ENCODE data around the gene PDE4B.

The PDE4B gene

DNA sequence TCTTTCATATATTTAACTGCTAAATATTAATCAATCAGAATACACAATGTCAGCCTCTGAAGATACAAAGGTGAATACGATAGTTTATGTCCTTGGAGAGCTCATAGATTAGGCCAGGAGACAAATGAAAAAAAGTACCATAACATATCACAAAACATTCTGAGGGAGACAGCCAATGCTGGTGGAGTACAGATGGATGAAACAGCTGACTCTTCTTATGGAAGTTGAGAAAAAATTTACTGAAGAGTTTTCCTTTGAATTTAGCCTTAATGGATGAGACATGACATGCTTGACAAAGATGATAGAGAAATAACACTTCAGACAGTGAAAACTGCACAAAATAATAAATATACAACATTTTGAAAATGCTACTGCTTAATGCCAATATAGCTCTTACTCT, 193.5 kb downstream of the PDE4B start:
- DNase-seq (ENCODE audit: low read depth, low spot score): no peak
- TF ChIP-seq, protein P1, sequence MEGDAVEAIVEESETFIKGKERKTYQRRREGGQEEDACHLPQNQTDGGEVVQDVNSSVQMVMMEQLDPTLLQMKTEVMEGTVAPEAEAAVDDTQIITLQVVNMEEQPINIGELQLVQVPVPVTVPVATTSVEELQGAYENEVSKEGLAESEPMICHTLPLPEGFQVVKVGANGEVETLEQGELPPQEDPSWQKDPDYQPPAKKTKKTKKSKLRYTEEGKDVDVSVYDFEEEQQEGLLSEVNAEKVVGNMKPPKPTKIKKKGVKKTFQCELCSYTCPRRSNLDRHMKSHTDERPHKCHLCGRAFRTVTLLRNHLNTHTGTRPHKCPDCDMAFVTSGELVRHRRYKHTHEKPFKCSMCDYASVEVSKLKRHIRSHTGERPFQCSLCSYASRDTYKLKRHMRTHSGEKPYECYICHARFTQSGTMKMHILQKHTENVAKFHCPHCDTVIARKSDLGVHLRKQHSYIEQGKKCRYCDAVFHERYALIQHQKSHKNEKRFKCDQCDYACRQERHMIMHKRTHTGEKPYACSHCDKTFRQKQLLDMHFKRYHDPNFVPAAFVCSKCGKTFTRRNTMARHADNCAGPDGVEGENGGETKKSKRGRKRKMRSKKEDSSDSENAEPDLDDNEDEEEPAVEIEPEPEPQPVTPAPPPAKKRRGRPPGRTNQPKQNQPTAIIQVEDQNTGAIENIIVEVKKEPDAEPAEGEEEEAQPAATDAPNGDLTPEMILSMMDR (IDR thresholded peaks at IDR 0.05; ENCODE audit: low read depth, low read length): no peak
- in situ Hi-C loops (cut with HindIII; ENCODE audit: low sequenced_read_pairs): no loop called here
- H3K4me3 ChIP-seq (ENCODE audit: low read depth, low read length): no peak overlapping the region

DNA sequence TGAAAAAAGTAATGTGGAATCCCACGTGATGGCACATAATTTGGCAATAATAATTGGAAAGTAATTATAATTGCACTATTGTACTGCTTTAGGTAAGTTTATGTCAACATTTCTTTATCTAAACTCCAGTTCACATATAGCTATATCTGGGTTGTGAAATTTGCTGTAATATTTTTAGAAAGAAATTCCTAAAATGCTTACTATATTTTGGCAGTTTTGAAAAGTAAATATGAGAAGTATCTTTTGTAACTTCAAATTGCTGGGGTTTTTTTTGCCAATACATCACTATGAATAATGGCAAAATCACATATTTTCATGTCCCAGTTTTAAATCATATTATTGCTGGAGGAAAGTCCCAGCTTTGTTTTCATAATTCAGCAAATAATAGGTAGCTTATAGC, 197.5 kb downstream of the PDE4B start:
- H3K4me3 ChIP-seq (ENCODE audit: low read depth, low read length): no peak overlapping the region
- in situ Hi-C loops (cut with HindIII; ENCODE audit: low sequenced_read_pairs): no loop called here
- DNase-seq (ENCODE audit: low read depth, low spot score): no peak
- TF ChIP-seq, protein P1 (IDR thresholded peaks at IDR 0.05; ENCODE audit: low read depth, low read length): no peak

DNA sequence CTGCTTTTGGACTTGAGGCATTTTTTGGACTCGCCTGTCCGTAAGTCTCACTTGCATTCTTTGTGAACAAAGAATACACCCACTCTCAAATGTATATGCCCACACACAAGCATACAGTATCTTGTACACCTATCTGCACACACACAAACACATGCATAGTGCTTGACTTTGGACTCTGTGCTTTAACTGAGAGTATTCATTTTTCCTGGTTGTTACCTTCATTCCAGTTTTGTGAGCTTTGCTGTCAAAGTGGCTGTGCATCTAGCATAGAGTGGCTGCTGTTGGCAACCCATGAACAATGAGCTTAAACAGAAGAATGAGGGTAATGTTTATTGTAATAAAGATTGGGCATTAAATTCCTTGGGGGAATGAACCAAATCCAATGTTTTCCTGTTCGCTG, 199.0 kb downstream of the PDE4B start:
- no peak for DNase-seq (ENCODE audit: low read depth, low spot score)
- no peak overlapping the region for H3K4me3 ChIP-seq (ENCODE audit: low read depth, low read length)
- TF ChIP-seq, protein P1 (IDR thresholded peaks at IDR 0.05; ENCODE audit: low read depth, low read length): no peak
- in situ Hi-C loops (cut with HindIII; ENCODE audit: low sequenced_read_pairs): no loop called here

DNA sequence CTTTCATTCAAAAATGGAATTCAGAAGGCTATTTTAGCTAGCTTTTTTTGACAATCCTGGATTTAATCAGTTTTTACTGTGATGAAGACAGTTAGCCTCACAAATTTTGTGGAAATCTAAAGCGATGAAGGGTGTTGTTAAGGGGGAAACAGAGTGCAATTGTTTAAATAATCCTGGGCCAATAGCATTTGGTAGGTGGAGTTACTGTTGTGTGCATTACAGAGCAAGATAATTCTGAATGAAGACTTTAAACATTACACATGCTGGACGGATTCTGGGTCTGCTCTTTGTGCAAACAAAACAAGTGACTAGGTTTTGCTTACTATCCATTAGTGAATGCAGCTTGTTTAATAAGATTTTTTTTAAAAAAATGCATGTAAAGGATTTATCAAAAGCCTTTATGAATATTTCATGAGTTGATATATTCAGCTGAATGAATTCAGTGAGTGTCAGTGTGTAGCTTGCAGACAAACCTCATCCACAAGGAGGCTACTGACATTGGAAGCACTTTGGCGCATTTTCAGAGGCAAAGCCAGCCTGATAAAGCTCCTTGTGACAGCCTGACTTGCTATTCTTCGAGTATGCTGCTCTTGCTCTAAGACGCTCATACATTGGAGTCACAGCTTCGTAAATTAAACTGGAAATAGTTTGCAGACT, 199.6 kb downstream of the PDE4B start:
- TF ChIP-seq, protein P1 (IDR thresholded peaks at IDR 0.05; ENCODE audit: low read depth, low read length): peak; percentile 2
- in situ Hi-C loops (cut with HindIII; ENCODE audit: low sequenced_read_pairs): no loop called here
- peak; percentile 30 for DNase-seq (ENCODE audit: low read depth, low spot score)
- H3K4me3 ChIP-seq (ENCODE audit: low read depth, low read length): no peak overlapping the region

DNA sequence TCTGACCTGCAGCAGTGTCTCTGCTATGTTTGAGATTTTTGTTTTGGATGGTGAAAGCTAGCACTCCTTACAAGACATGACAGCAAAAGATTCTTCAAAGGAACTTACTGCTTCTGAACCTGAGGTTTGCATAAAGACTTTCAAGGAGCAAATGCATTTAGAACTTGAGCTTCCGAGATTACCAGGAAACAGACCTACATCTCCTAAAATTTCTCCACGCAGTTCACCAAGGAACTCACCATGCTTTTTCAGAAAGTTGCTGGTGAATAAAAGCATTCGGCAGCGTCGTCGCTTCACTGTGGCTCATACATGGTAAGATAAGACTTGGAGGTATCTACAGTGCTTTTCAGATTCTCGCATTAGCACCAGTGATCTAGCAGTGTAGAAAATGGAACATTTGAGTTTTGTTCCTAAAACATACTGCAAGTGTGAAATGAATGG, 200.2 kb downstream of the PDE4B start:
- DNase-seq (ENCODE audit: low read depth, low spot score): no peak
- no peak overlapping the region for H3K4me3 ChIP-seq (ENCODE audit: low read depth, low read length)
- TF ChIP-seq, protein P1 (IDR thresholded peaks at IDR 0.05; ENCODE audit: low read depth, low read length): no peak
- in situ Hi-C loops (cut with HindIII; ENCODE audit: low sequenced_read_pairs): no loop called here

DNA sequence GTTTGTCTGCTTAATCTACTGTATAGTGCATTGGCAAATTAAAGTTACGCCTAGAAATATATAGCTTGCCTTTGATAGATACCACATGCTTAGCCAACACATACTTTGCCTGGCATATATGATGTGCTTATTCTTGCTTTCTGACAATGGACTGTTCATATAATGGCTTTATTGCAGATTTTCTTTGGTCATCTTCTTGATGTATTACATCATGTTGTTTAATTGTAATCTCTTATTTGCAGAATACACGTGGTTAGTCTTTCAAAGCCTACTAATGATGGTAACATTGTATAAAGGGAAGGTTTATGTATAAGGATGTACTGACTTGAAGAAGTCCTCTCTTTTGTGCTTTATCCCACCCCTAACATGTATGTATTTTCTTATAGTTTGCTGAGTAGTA, 201.5 kb downstream of the PDE4B start:
- in situ Hi-C loops (cut with HindIII; ENCODE audit: low sequenced_read_pairs): no loop called here

More for the DNA sequence above, 201.5 kb downstream of the PDE4B start:
- TF ChIP-seq, protein P1 (IDR thresholded peaks at IDR 0.05; ENCODE audit: low read depth, low read length): no peak
- DNase-seq (ENCODE audit: low read depth, low spot score): no peak
- no peak overlapping the region for H3K4me3 ChIP-seq (ENCODE audit: low read depth, low read length)

All from astrocyte of the spinal cord (primary cell).